Measurements from ENCODE around the gene FAM217A. TPM values are rescaled to one million over a fixed set of nuclear protein-coding genes. Genes with fewer than 3 reads are reported as not detected.

FAM217A gene
- polyA plus RNA-seq, 2 of the 4 experiments (the other 2 are of a cell fraction): not detected

GRCh38 chr6:4103929-4104328 is 25.0 kb upstream of the FAM217A start:
- Histone ChIP-seq H3K27ac (no peak overlapping the region), H3K4me1 (no peaks in the 10 kb centered on the region; the same call in 2 of the 3 replicates), H3K4me3 (no peak overlapping the region), H3K9me3 (no peaks in the 10 kb centered on the region), H3K4me2 (no peak overlapping the region)
- DNase-seq (ENCODE audit: low read depth in 1 of 2, low spot score in 1 of 2) (no peak), FAIRE-seq (no peak), ATAC-seq (no peak)
- ChIA-PET POLR2A (no interaction called here), CTCF (no interaction called here)
- TF ChIP-seq MAZ (IDR thresholded peaks at IDR 0.05; ENCODE audit: borderline replicate concordance, low read depth, low read length): no peak
- TF ChIP-seq EHMT2 (IDR thresholded peaks at IDR 0.05; ENCODE audit: low read depth): no peak
- TF ChIP-seq HEYL (CRISPR knock-in tag; IDR thresholded peaks at IDR 0.05): no peak
- no peak for TF ChIP-seq PHF8 (IDR thresholded peaks at IDR 0.05; ENCODE audit: borderline replicate concordance, low read depth)
- no peak for TF ChIP-seq NPAS2 (CRISPR knock-in tag; IDR thresholded peaks at IDR 0.05; ENCODE audit: borderline replicate concordance)
- WGBS (ENCODE audit: missing lambda C conversion rate): 65% methylated on average over 5 of the region's 5 CpGs

- CTCF ChIA-PET: no interaction called here
- POLR2A ChIA-PET: no interaction called here
- TF ChIP-seq JUN (IDR thresholded peaks at IDR 0.05) (no peak), EP300 (IDR thresholded peaks at IDR 0.05) (no peak), POLR2AphosphoS2 (conservative IDR thresholded peaks at IDR 0.05; ENCODE audit: low read length) (no peak), KDM5A (IDR thresholded peaks at IDR 0.05) (no peak), TP53 (CRISPR knock-in tag; IDR thresholded peaks at IDR 0.05) (no peak)
- H3K4me3 ChIP-seq: no peak overlapping the region
- no peak overlapping the region for H3K27ac ChIP-seq
- no peaks in the 10 kb centered on the region for H3K9me3 ChIP-seq
- ATAC-seq: no peak
- DNase-seq (ENCODE audit: low read depth in 1 of 2, low spot score in 1 of 2): no peak
- WGBS (ENCODE audit: missing lambda C conversion rate): 64% methylated on average over 5 of the region's 6 CpGs
- FAIRE-seq: no peak
- H3K4me2 ChIP-seq: no peak overlapping the region
- no peaks in the 10 kb centered on the region for H3K4me1 ChIP-seq
These were observed 23.8 kb upstream of the FAM217A start for GRCh38 chr6:4102687-4103244.

- DNase-seq (ENCODE audit: low read depth in 1 of 2, low spot score in 1 of 2) (no peak), FAIRE-seq (no peak), ATAC-seq (no peak)
- TF ChIP-seq, protein P1, sequence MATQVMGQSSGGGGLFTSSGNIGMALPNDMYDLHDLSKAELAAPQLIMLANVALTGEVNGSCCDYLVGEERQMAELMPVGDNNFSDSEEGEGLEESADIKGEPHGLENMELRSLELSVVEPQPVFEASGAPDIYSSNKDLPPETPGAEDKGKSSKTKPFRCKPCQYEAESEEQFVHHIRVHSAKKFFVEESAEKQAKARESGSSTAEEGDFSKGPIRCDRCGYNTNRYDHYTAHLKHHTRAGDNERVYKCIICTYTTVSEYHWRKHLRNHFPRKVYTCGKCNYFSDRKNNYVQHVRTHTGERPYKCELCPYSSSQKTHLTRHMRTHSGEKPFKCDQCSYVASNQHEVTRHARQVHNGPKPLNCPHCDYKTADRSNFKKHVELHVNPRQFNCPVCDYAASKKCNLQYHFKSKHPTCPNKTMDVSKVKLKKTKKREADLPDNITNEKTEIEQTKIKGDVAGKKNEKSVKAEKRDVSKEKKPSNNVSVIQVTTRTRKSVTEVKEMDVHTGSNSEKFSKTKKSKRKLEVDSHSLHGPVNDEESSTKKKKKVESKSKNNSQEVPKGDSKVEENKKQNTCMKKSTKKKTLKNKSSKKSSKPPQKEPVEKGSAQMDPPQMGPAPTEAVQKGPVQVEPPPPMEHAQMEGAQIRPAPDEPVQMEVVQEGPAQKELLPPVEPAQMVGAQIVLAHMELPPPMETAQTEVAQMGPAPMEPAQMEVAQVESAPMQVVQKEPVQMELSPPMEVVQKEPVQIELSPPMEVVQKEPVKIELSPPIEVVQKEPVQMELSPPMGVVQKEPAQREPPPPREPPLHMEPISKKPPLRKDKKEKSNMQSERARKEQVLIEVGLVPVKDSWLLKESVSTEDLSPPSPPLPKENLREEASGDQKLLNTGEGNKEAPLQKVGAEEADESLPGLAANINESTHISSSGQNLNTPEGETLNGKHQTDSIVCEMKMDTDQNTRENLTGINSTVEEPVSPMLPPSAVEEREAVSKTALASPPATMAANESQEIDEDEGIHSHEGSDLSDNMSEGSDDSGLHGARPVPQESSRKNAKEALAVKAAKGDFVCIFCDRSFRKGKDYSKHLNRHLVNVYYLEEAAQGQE (IDR thresholded peaks at IDR 0.05): no peak
- TF ChIP-seq EP300 (IDR thresholded peaks at IDR 0.05): no peak
- Histone ChIP-seq H3K27ac (no peak overlapping the region), H3K4me1 (no peaks in the 10 kb centered on the region), H3K4me3 (no peak overlapping the region), H3K9me3 (no peaks in the 10 kb centered on the region), H3K4me2 (no peak overlapping the region)
- ChIA-PET POLR2A (no interaction called here), CTCF (no interaction called here)
- 89% methylated on average over 3 of the region's 3 CpGs for WGBS (ENCODE audit: missing lambda C conversion rate)
These were observed 22.4 kb upstream of the FAM217A start for GRCh38 chr6:4101298-4101697.

- Histone ChIP-seq H3K4me1 (no peaks in the 10 kb centered on the region), H3K9me3 (no peaks in the 10 kb centered on the region), H3K27ac (no peak overlapping the region), H3K4me2 (no peak overlapping the region), H3K4me3 (no peak overlapping the region)
- ChIA-PET CTCF (interaction anchor here (0.9 kb wide), 1 partner anchor 55 kb away, joined by 3 read pairs; no protein-coding TSS in a partner anchor), POLR2A (no interaction called here)
- 64% methylated on average over 5 of the region's 5 CpGs for WGBS (ENCODE audit: missing lambda C conversion rate)
- DNase-seq (ENCODE audit: low read depth in 1 of 2, low spot score in 1 of 2) (no peak), ATAC-seq (no peak), FAIRE-seq (no peak)
- TF ChIP-seq ZFP36 (IDR thresholded peaks at IDR 0.05; ENCODE audit: borderline replicate concordance, partially characterized antibody) (no peak), CBX2 (IDR thresholded peaks at IDR 0.05; ENCODE audit: borderline replicate concordance, low read depth) (no peak), POLR2A (IDR thresholded peaks at IDR 0.05; ENCODE audit: low read length) (no peak), CEBPB (IDR thresholded peaks at IDR 0.05) (no peak), ELK1 (IDR thresholded peaks at IDR 0.05; ENCODE audit: low read depth, low read length) (no peak), SREBF2 (IDR thresholded peaks at IDR 0.05) (no peak), HEYL (CRISPR knock-in tag; IDR thresholded peaks at IDR 0.05) (no peak), SMC3 (IDR thresholded peaks at IDR 0.05) (no peak), KDM1A (IDR thresholded peaks at IDR 0.05; ENCODE audit: low read depth) (no peak), NR3C1 (IDR thresholded peaks at IDR 0.05) (no peak), BHLHE40 (IDR thresholded peaks at IDR 0.05; ENCODE audit: low read depth, low read length) (no peak), EHF (CRISPR knock-in tag; IDR thresholded peaks at IDR 0.05) (no peak), POLR2AphosphoS2 (conservative IDR thresholded peaks at IDR 0.05; ENCODE audit: low read length) (no peak), MAZ (IDR thresholded peaks at IDR 0.05; ENCODE audit: borderline replicate concordance, low read depth, low read length) (no peak), CHD4 (IDR thresholded peaks at IDR 0.05; ENCODE audit: borderline replicate concordance) (no peak), NPAS2 (CRISPR knock-in tag; IDR thresholded peaks at IDR 0.05; ENCODE audit: borderline replicate concordance) (no peak), PHF8 (IDR thresholded peaks at IDR 0.05; ENCODE audit: borderline replicate concordance, low read depth) (no peak), MYC (IDR thresholded peaks at IDR 0.05; ENCODE audit: borderline replicate concordance, low read length) (no peak), TP53 (CRISPR knock-in tag; IDR thresholded peaks at IDR 0.05) (no peak)
These were observed 21.7 kb upstream of the FAM217A start for GRCh38 chr6:4100655-4101054.
